Measurements from ENCODE around the gene CACNB2. TPM values are rescaled to one million over a fixed set of nuclear protein-coding genes. Genes with fewer than 3 reads are reported as not detected.

CACNB2 gene
- polyA plus RNA-seq, 1 of the 3 experiments (the other 2 are of a cell fraction): 0.74 TPM

- no peak for TF ChIP-seq PBX3 (IDR thresholded peaks at IDR 0.05)
- no peak for TF ChIP-seq TEAD4 (IDR thresholded peaks at IDR 0.05; ENCODE audit: borderline replicate concordance, insufficient read depth)
- no peak for TF ChIP-seq MEF2A (IDR thresholded peaks at IDR 0.05; ENCODE audit: borderline replicate concordance, low read depth)
- TF ChIP-seq IRF3 (IDR thresholded peaks at IDR 0.05; ENCODE audit: low read depth, low read length): no peak
- TF ChIP-seq CTCF (IDR thresholded peaks at IDR 0.05): no peak
- TF ChIP-seq ELF1 (IDR thresholded peaks at IDR 0.05): no peak
- TF ChIP-seq FOXM1 (IDR thresholded peaks at IDR 0.05; ENCODE audit: low read depth): no peak
- no peak for TF ChIP-seq RFX5 (IDR thresholded peaks at IDR 0.05; ENCODE audit: low read length)
- TF ChIP-seq MAX (IDR thresholded peaks at IDR 0.05; ENCODE audit: low read depth): no peak
These were observed 63.2 kb downstream of the CACNB2 start (continued) for GRCh38 chr10:18203471-18203870.

GRCh38 chr10:18204039-18204835 lies 64.0 kb downstream of the CACNB2 start:
- 23% methylated on average over 6 of the region's 6 CpGs for whole genome bisulfite sequencing (ENCODE audit: low lambda C conversion rate)
- Histone ChIP-seq H4K20me1 (ENCODE audit: insufficient read depth) (no peaks in the 10 kb centered on the region), H3K4me2 (no peak overlapping the region), H3F3A (replicated peaks; ENCODE audit: insufficient read depth) (no peaks in the 10 kb centered on the region), H3K79me2 (ENCODE audit: insufficient read depth) (no peaks in the 10 kb centered on the region), H3K4me1 (ENCODE audit: control insufficient read depth in 1 of 2, insufficient read depth in 2 of 2, low read depth in 1 of 2, low read length in 1 of 2) (peaks cover 0 to 20% of the 10 kb centered on the region in 2 experiments; a peak in 3 of 4 replicates), H3K36me3 (replicated peaks in 1 of 2; ENCODE audit: control insufficient read depth in 1 of 2, insufficient read depth in 2 of 2, low read length in 1 of 2) (no peaks in the 10 kb centered on the region), H3K9ac (no peak overlapping the region), H3K4me3 (ENCODE audit: low read depth in 2 of 2, low read length in 1 of 2) (no peak overlapping the region), H3K27me3 (ENCODE audit: insufficient read depth) (no peaks in the 10 kb centered on the region), H3K27ac (ENCODE audit: low read depth in 2 of 2, low read length in 1 of 2) (peak overlapping the region in 1 of 2 experiments; percentile 89; a peak in 2 of 4 replicates), H3K9me2 (no peaks in the 10 kb centered on the region), H2AFZ (ENCODE audit: low read depth) (no peak overlapping the region), H3K9me3 (no peaks in the 10 kb centered on the region)
- peak; percentile 38 for DNase-seq
- CTCF ChIA-PET: interaction anchor here (1.4 kb wide), 1 partner anchor 12 kb away, joined by 6 read pairs; no protein-coding TSS in a partner anchor
- POLR2A ChIA-PET: interaction anchor here (0.6 kb wide), 1 partner anchor 16 kb away, joined by 4 read pairs; no protein-coding TSS in a partner anchor
- TF ChIP-seq RAD21 (IDR thresholded peaks at IDR 0.05; ENCODE audit: low read length) (0 out of 2 replicates have a peak, but pooled peaks have one; percentile 1), SIN3A (IDR thresholded peaks at IDR 0.05; ENCODE audit: borderline replicate concordance, low read depth, low read length) (no peak), EP300 (IDR thresholded peaks at IDR 0.05; ENCODE audit: borderline replicate concordance in 1 of 2, low read depth in 1 of 2, low read length in 1 of 2) (peak in 1 of 2 experiments; percentile 44; a peak in 1 of 4 replicates), MXI1 (IDR thresholded peaks at IDR 0.05; ENCODE audit: low read depth, low read length) (peak; percentile 33; the same call in 1 of the 2 replicates), FOXM1 (IDR thresholded peaks at IDR 0.05; ENCODE audit: low read depth) (no peak), NFIC (IDR thresholded peaks at IDR 0.05; ENCODE audit: borderline replicate concordance) (no peak), PBX3 (IDR thresholded peaks at IDR 0.05) (peak; percentile 16; the same call in 1 of the 2 replicates), ZBTB33 (IDR thresholded peaks at IDR 0.05; ENCODE audit: borderline replicate concordance, low read depth) (no peak), RFX5 (IDR thresholded peaks at IDR 0.05; ENCODE audit: low read length) (peak; percentile 87), RCOR1 (IDR thresholded peaks at IDR 0.05; ENCODE audit: low read length) (no peak), POLR2AphosphoS5 (IDR thresholded peaks at IDR 0.05; ENCODE audit: low read depth, low read length) (no peak), GATA2 (CRISPR knock-in tag; IDR thresholded peaks at IDR 0.05) (peak; percentile 72), NRF1 (IDR thresholded peaks at IDR 0.05; ENCODE audit: low read depth, low read length) (no peak), EZH2phosphoT487 (IDR thresholded peaks at IDR 0.05; ENCODE audit: borderline replicate concordance, low read depth) (no peak), ELF1 (IDR thresholded peaks at IDR 0.05) (no peak), YY1 (IDR thresholded peaks at IDR 0.05; ENCODE audit: low read depth) (no peak), FOXJ3 (CRISPR knock-in tag; IDR thresholded peaks at IDR 0.05) (no peak)
